GM18909 (cell line): ENCODE results near the gene ATP5MC3.
"Not testable (repeated sequence)": the region's sequence is repeated elsewhere in the genome, so short reads cannot be mapped to it uniquely, and the experiment has no call there.

Experiments used
- ATAC-seq: cut with Tn5 transposase; IDR thresholded peaks from one replicate; pipeline ENCODE4 v1.9.1; 2021; ENCODE audit warnings: mild to moderate bottlenecking; ENCODE audit not compliant: unreplicated experiment, poor library complexity

ATP5MC3 gene

GRCh38 chr2:175181104-175181876 is at the start of gene ATP5MC3:
Gene ATP5MC3, minus strand, starts transcription at chr2:175181710. Its CDS starts 317 bp downstream, at chr2:175181393.
- ATAC-seq = peak; percentile 92

GRCh38 chr2:175228601-175229000 is 47.1 kb upstream of the ATP5MC3 start:
- ATAC-seq = not testable (repeated sequence)

- ATAC-seq = no peak
Measured at GRCh38 chr2:175228179-175228578, 46.7 kb upstream of the ATP5MC3 start.

GRCh38 chr2:175227393-175227792 is 45.9 kb upstream of the ATP5MC3 start:
- ATAC-seq = no peak

- ATAC-seq = no peak
Measured at GRCh38 chr2:175220075-175220474, 38.6 kb upstream of the ATP5MC3 start.

- ATAC-seq = no peak
Measured at GRCh38 chr2:175218551-175218950, 37.0 kb upstream of the ATP5MC3 start.

GRCh38 chr2:175207741-175208438 is 26.4 kb upstream of the ATP5MC3 start:
- no peak for ATAC-seq

- no peak for ATAC-seq
Measured at GRCh38 chr2:175206866-175207265, 25.4 kb upstream of the ATP5MC3 start.

GRCh38 chr2:175205523-175205922 is 24.0 kb upstream of the ATP5MC3 start:
- no peak for ATAC-seq

GRCh38 chr2:175203621-175204496 is 22.3 kb upstream of the ATP5MC3 start:
- peak; percentile 85 for ATAC-seq

- ATAC-seq = no peak
Measured at GRCh38 chr2:175195012-175195411, 13.5 kb upstream of the ATP5MC3 start.

GRCh38 chr2:175188761-175189160 is 7.3 kb upstream of the ATP5MC3 start:
- no peak for ATAC-seq

GRCh38 chr2:175187378-175187777 is 5.9 kb upstream of the ATP5MC3 start:
- ATAC-seq = peak; percentile 59

GRCh38 chr2:175183674-175184073 is 2.2 kb upstream of the ATP5MC3 start:
- no peak for ATAC-seq

GRCh38 chr2:175181877-175182308 is 383 bp upstream of the ATP5MC3 start:
- no peak for ATAC-seq

- peak; percentile 61 for ATAC-seq
Measured at GRCh38 chr2:175180701-175181103, 808 bp downstream of the ATP5MC3 start.

- no peak for ATAC-seq
Measured at GRCh38 chr2:175176624-175177023, 4.9 kb downstream of the ATP5MC3 start.

GRCh38 chr2:175175896-175176295 is 5.6 kb downstream of the ATP5MC3 start:
- no peak for ATAC-seq

- ATAC-seq = no peak
Measured at GRCh38 chr2:175175320-175175719, 6.2 kb downstream of the ATP5MC3 start.

- ATAC-seq = no peak
Measured at GRCh38 chr2:175170659-175171304, 10.7 kb downstream of the ATP5MC3 start.
